Measurements from ENCODE around the gene BLOC1S2. TPM values are rescaled to one million over a fixed set of nuclear protein-coding genes. Genes with fewer than 3 reads are reported as not detected.

The BLOC1S2 gene
- total RNA-seq, 4 donors from 2014 or later: 1.1 to 20.3 (median 13.4) TPM; not detected in 1

DNA sequence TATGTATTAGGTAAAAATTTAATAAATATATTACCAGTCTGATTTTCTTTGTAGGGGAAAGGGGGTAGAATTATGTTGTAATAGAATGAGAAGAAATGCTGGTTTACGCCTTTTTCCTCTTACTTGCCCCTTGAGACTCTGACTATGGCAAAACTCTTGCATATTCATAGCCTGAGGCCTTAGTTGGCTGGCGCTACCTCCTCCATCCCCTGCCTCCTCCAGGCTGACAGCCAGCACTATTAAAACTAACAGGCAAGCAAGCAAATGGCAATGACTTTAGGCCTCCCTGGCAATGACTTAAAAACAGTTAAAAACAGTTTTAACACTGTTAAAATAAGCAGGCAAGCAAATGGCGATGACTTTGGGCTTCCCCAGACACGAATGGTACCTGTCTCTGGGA lies 29.1 kb upstream of the BLOC1S2 start:
- no peaks in the 10 kb centered on the region for H3K36me3 ChIP-seq
- DNase-seq: no peak
- H3K27ac ChIP-seq: no peak overlapping the region
- intact Hi-C loops (cut with DNase I; ENCODE audit: low total_unique reads) (no loop called here), in situ Hi-C loops (cut with MboI; ENCODE audit: low pct_ligation_motif_present in 1 of 4, low pct_unique_long_range_greater_than_20kb in 1 of 4, low sequenced_read_pairs in 3 of 4) (no loop called here)
- H3K4me1 ChIP-seq: no peaks in the 10 kb centered on the region
- WGBS, 2 donors (ENCODE audit: low coverage in 1 of 2): 65 to 73% methylated on average over 3 to 4 of the region's 4 CpGs
- peaks cover 77% of the 10 kb centered on the region for H3K27me3 ChIP-seq
- no peak overlapping the region for H3K4me3 ChIP-seq
- TF ChIP-seq POLR2A (IDR thresholded peaks at IDR 0.05) (no peak), POLR2AphosphoS5 (IDR thresholded peaks at IDR 0.05) (no peak), EP300 (IDR thresholded peaks at IDR 0.05; ENCODE audit: low read depth) (no peak)
- TF ChIP-seq, protein P1, sequence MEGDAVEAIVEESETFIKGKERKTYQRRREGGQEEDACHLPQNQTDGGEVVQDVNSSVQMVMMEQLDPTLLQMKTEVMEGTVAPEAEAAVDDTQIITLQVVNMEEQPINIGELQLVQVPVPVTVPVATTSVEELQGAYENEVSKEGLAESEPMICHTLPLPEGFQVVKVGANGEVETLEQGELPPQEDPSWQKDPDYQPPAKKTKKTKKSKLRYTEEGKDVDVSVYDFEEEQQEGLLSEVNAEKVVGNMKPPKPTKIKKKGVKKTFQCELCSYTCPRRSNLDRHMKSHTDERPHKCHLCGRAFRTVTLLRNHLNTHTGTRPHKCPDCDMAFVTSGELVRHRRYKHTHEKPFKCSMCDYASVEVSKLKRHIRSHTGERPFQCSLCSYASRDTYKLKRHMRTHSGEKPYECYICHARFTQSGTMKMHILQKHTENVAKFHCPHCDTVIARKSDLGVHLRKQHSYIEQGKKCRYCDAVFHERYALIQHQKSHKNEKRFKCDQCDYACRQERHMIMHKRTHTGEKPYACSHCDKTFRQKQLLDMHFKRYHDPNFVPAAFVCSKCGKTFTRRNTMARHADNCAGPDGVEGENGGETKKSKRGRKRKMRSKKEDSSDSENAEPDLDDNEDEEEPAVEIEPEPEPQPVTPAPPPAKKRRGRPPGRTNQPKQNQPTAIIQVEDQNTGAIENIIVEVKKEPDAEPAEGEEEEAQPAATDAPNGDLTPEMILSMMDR (IDR thresholded peaks at IDR 0.05): no peak
- no peaks in the 10 kb centered on the region for H3K9me3 ChIP-seq

DNA sequence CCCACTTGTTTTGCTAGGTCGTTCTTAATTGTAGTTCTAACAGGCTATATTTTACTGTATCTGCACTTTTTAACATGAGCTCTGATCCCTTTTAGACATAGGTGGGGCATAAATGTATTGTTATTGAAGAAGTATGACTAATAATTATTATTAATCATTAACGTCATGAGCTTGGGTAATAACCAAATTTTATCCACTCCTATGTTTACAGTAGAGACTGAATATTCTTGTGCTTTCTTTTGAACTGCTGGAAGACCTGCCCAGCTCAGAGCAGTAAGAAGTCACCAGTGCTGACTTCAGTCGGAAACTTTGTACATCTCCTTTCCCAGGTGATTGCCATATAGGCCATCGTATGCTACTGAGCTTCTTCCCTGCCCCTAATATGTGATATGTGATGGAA lies 24.8 kb upstream of the BLOC1S2 start:
- WGBS, 2 donors (ENCODE audit: low coverage in 1 of 2): 68 to 72% methylated on average over 3 to 4 of the region's 4 CpGs

DNA sequence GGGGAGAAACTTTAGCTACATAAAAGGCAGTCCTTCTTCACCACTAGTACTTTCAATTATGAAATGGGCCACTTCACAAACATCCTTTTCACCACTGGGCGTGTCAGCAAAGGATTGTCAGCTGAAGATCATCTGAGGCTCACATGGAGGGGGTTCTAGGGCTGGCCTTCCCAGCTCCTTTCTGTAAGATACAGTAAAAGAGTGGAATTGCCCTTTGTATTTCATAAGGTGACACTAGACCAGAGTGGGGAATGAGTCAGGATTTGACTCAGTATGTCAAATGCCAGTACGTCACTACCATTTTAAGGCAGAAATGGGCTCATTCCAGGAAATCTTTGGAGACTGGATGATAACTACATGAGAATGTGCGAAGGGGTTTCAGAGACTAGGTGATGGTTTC lies 21.2 kb upstream of the BLOC1S2 start:
- in situ Hi-C loops (cut with MboI; ENCODE audit: low pct_ligation_motif_present in 1 of 4, low pct_unique_long_range_greater_than_20kb in 1 of 4, low sequenced_read_pairs in 3 of 4) (no loop called here), intact Hi-C loops (cut with DNase I; ENCODE audit: low total_unique reads) (no loop called here)
- Histone ChIP-seq H3K4me3 (no peak overlapping the region), H3K27me3 (peaks cover 53% of the 10 kb centered on the region), H3K27ac (no peak overlapping the region), H3K4me1 (no peaks in the 10 kb centered on the region), H3K9me3 (no peaks in the 10 kb centered on the region), H3K36me3 (no peaks in the 10 kb centered on the region)
- DNase-seq: no peak
- WGBS, 2 donors (ENCODE audit: low coverage in 1 of 2): 82 to 88% methylated on average over 1 to 3 of the region's 3 CpGs
- no peak for TF ChIP-seq EP300 (IDR thresholded peaks at IDR 0.05; ENCODE audit: low read depth)
- TF ChIP-seq POLR2A (IDR thresholded peaks at IDR 0.05): no peak
- no peak for TF ChIP-seq POLR2AphosphoS5 (IDR thresholded peaks at IDR 0.05)
- TF ChIP-seq, protein P1 (IDR thresholded peaks at IDR 0.05): no peak

More for the DNA sequence above, 24.8 kb upstream of the BLOC1S2 start:
- Histone ChIP-seq H3K9me3 (no peaks in the 10 kb centered on the region), H3K27ac (no peak overlapping the region), H3K27me3 (peaks cover 45% of the 10 kb centered on the region), H3K4me1 (no peaks in the 10 kb centered on the region), H3K4me3 (no peak overlapping the region), H3K36me3 (no peaks in the 10 kb centered on the region)
- TF ChIP-seq POLR2AphosphoS5 (IDR thresholded peaks at IDR 0.05) (no peak), POLR2A (IDR thresholded peaks at IDR 0.05) (no peak), EP300 (IDR thresholded peaks at IDR 0.05; ENCODE audit: low read depth) (no peak)
- TF ChIP-seq, protein P1 (IDR thresholded peaks at IDR 0.05): no peak
- in situ Hi-C loops (cut with MboI; ENCODE audit: low pct_ligation_motif_present in 1 of 4, low pct_unique_long_range_greater_than_20kb in 1 of 4, low sequenced_read_pairs in 3 of 4) (no loop called here), intact Hi-C loops (cut with DNase I; ENCODE audit: low total_unique reads) (no loop called here)
- no peak for DNase-seq

DNA sequence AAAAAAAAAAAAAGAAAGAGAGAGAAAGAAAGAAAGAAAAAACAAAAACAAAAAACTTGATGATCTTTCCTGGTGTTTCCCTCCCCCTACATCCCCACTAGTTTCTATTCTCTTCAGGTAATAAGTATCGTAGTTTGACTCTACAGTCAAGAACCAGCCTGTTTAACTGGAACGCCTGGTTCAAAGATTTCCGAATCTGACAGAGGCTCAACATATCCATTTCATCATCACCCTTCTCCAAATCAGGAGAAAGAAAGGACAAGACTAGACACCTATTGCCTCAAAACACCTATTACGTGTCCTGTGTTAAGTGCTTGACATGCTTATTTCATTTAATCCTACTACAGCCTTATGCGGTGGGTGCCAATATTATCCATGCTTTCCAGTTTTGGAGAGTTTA lies 20.4 kb upstream of the BLOC1S2 start:
- no peaks in the 10 kb centered on the region for H3K36me3 ChIP-seq
- intact Hi-C loops (cut with DNase I; ENCODE audit: low total_unique reads): no loop called here
- DNase-seq: no peak
- in situ Hi-C loops (cut with MboI; ENCODE audit: low pct_ligation_motif_present in 1 of 4, low pct_unique_long_range_greater_than_20kb in 1 of 4, low sequenced_read_pairs in 3 of 4): no loop called here
- H3K4me3 ChIP-seq: no peak overlapping the region
- no peaks in the 10 kb centered on the region for H3K9me3 ChIP-seq
- no peak overlapping the region for H3K27ac ChIP-seq
- peaks cover 45% of the 10 kb centered on the region for H3K27me3 ChIP-seq
- TF ChIP-seq, protein P1 (IDR thresholded peaks at IDR 0.05): no peak
- TF ChIP-seq POLR2AphosphoS5 (IDR thresholded peaks at IDR 0.05) (no peak), EP300 (IDR thresholded peaks at IDR 0.05; ENCODE audit: low read depth) (no peak), POLR2A (IDR thresholded peaks at IDR 0.05) (no peak)
- no peaks in the 10 kb centered on the region for H3K4me1 ChIP-seq
- WGBS, 2 donors (ENCODE audit: low coverage in 1 of 2): 86 to 89% methylated on average over 4 to 5 of the region's 5 CpGs

Measured in transverse colon (tissue), 4 donors.